Measurements from ENCODE around the gene TNP1.

DNA sequence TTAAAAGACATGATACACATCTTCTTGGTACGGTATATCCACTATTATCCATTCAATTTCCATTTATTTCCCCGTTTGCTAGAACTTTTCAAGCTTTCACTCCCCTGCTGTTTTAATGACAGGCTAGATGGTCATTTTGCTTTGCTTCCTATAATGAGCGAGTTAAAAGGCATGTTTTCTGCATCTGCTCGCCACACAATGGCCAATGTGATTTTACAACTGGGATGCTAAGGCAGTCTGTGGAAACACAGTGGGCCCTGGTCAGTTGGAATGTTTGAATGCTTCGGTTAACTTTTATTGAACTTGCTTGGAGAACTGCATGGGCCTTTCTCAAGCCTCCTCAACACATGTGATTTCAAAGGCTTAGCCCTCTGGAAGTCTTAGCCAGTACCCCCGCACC, 48.4 kb upstream of the TNP1 start:
- no peak for TF ChIP-seq POLR2A (IDR thresholded peaks at IDR 0.05)
- TF ChIP-seq, protein P1, sequence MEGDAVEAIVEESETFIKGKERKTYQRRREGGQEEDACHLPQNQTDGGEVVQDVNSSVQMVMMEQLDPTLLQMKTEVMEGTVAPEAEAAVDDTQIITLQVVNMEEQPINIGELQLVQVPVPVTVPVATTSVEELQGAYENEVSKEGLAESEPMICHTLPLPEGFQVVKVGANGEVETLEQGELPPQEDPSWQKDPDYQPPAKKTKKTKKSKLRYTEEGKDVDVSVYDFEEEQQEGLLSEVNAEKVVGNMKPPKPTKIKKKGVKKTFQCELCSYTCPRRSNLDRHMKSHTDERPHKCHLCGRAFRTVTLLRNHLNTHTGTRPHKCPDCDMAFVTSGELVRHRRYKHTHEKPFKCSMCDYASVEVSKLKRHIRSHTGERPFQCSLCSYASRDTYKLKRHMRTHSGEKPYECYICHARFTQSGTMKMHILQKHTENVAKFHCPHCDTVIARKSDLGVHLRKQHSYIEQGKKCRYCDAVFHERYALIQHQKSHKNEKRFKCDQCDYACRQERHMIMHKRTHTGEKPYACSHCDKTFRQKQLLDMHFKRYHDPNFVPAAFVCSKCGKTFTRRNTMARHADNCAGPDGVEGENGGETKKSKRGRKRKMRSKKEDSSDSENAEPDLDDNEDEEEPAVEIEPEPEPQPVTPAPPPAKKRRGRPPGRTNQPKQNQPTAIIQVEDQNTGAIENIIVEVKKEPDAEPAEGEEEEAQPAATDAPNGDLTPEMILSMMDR (IDR thresholded peaks at IDR 0.05) = no peak
- no peak for TF ChIP-seq EP300 (IDR thresholded peaks at IDR 0.05)
- no peak for TF ChIP-seq POLR2AphosphoS5 (IDR thresholded peaks at IDR 0.05)
